Fibroblast of the aortic adventitia (primary cell): ENCODE results near the gene ZNF547. TPM values are rescaled to one million over a fixed set of nuclear protein-coding genes. Genes with fewer than 3 reads are reported as not detected.

Experiments
- DNase-seq: peaks from one replicate; pipeline ENCODE4 v3.0.0-alpha.2; 2010; ENCODE audit warnings: low read depth
- H3K4me3 ChIP-seq: 2 replicates; pipeline ENCODE4 v1.5.1; 2011; ENCODE audit warnings: low read depth, mild to moderate bottlenecking, control low read depth, low read length, moderate library complexity
- total RNA-seq: library from RNA; depleted of rRNA; stranded (reverse); fragments of >200 nt; gene quantifications from 2 replicates; pipeline ENCODE4 v1.2.3, GENCODE V29; 2012; ENCODE audit warnings: low replicate concordance
- TF ChIP-seq, protein P1 (sequence below): IDR thresholded peaks from 2 replicates; pipeline ENCODE4 v1.5.1; 2011; ENCODE audit warnings: mild to moderate bottlenecking, low read length, control low read depth, inconsistent platforms; ENCODE audit not compliant: insufficient read depth

ZNF547 gene
- total RNA-seq, 1 donor, result 4.1 TPM

DNA sequence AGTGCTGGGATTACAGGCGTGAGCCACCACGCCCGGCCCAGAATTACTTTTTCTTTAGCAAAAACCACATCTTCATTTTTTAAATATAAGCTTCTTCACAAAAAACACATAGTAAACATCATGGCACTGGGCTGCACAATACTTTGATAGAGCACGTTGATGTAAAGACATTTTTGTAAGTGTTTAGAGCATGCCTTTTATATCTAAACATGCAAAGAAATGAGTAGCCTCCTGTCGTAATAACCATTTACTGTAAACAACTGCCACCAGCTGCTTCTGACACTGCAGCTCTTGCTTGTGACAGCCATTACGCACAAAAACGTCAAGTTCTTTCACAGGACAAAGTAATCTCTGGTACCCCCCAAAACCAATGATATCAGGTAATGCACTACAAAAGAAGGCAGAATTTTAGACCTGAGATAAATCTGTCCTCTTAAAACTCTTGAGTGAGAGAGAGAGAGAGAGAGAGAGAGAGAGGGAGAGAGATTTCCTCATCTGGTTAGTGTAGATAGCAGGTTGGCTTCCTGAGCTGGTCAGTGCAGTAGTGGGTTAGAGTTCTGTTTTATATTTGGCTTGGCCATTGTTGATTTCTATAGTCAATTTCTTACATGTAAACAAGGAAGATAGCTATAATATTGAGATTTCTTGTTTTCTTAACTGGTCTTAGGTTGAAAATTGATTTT is 19.6 kb downstream of the ZNF547 start:
- TF ChIP-seq, protein P1, sequence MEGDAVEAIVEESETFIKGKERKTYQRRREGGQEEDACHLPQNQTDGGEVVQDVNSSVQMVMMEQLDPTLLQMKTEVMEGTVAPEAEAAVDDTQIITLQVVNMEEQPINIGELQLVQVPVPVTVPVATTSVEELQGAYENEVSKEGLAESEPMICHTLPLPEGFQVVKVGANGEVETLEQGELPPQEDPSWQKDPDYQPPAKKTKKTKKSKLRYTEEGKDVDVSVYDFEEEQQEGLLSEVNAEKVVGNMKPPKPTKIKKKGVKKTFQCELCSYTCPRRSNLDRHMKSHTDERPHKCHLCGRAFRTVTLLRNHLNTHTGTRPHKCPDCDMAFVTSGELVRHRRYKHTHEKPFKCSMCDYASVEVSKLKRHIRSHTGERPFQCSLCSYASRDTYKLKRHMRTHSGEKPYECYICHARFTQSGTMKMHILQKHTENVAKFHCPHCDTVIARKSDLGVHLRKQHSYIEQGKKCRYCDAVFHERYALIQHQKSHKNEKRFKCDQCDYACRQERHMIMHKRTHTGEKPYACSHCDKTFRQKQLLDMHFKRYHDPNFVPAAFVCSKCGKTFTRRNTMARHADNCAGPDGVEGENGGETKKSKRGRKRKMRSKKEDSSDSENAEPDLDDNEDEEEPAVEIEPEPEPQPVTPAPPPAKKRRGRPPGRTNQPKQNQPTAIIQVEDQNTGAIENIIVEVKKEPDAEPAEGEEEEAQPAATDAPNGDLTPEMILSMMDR, result no peak
- H3K4me3 ChIP-seq, result no peak overlapping the region
- no peak for DNase-seq

DNA sequence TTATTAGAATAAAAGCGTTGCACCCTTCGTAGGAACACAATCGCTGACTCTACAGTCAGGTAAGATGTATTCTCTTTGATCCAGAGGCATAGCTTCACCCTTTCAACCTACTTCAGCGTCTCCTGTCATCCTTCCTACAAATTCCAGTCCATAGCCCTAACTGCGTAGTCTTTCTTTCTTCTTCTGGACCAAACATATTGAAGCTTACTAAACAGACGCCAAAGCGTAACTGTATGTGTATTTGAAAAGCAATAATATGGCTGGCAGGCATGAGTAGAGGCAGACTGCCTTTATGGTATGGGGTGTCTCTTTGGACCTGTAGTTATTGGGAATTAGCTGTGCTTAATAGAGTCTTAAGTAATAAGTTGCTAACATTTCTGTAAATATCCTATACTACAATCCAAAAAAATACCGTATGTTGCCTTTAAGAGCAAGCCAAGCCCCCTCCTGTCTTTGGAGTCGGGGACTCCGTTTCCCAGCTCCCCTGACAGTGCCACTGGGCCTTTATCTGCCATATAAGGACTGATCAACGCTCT is 25.9 kb downstream of the ZNF547 start:
- peak overlapping the region; percentile 62 for H3K4me3 ChIP-seq
- TF ChIP-seq, protein P1, result no peak
- no peak for DNase-seq

DNA sequence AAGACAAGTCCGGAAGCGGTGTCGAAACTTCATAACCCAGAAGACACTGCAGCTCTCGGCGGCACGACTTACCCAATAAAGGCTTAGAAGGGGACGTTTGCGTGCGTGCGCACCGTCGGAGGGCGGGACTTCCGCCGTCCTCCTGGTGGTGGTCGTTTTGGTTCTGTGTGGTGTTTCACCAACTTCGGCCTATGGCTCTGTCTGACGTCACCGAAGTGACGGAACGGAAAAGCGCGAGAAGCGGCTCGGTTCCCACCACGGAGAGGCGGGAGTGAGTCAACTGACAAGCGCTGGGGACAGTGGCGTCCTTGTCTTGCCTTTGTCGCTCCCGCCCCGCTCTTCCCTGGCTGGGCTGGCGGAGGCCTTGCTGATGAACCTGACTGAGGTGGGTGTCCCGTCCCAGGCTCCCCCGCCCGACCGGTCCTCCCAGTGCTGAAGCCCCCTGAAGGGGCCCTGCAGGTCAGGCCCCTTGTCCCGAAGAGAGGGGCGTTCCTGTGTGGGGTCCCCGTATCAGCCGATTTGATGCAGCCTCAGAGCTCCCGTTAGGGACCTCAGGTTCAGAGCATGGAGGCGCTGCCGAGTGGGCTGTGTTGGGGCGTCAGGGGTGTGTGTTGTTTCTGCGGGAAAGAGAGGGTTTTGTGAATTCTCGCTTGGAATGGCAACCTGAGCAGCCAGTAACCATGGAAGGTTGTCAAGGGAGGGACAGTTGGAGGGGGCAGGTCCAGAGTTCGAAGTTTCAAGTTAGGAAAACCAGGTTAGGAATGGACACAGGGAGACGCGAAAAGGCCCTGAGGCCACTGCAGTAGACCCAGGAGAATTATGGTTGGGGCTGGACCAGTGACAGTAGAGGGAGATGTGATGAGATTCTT is 26.6 kb downstream of the ZNF547 start, which contains the start of gene ZNF548:
ZNF548 (plus strand) TSS at position 125 of the 869 bp plus-strand sequence; CDS start at position 371, 246 bp downstream.
- H3K4me3 ChIP-seq, result peak within 1 kb of the TSS; percentile 94
- peak; percentile 99 for DNase-seq
- TF ChIP-seq, protein P1, result peak; percentile 25

DNA sequence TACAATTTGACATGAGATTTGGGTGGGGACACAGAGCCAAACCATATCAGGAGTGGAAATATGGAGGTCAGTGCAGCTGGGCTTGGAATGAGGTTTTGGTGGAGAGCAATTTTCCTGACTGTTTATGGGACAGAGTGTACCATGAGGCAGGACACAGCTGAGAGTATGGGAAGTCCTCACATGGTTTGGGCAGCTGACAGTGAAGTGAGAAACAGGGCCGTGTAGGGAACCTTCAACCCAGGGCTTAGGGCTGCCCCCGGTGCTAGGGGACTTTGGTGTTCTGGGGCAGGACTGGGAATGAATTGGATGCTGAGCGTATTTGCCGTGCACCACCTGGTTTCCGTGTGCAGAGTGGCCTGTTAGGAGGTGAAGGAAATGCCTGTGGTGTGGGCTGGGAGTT is 32.4 kb downstream of the ZNF547 start:
- no peak for DNase-seq
- TF ChIP-seq, protein P1, result no peak
- H3K4me3 ChIP-seq, result no peak overlapping the region

DNA sequence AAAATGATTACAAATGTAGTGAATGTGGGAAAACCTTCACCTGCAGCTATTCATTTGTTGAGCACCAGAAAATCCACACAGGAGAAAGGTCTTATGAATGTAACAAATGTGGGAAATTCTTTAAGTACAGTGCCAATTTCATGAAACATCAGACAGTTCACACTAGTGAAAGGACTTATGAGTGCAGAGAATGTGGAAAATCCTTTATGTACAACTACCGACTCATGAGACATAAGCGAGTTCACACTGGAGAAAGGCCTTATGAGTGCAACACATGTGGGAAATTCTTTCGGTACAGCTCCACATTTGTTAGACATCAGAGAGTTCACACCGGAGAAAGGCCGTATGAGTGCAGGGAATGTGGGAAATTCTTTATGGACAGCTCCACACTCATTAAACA is 35.5 kb downstream of the ZNF547 start:
- DNase-seq, result no peak
- TF ChIP-seq, protein P1, result no peak

DNA sequence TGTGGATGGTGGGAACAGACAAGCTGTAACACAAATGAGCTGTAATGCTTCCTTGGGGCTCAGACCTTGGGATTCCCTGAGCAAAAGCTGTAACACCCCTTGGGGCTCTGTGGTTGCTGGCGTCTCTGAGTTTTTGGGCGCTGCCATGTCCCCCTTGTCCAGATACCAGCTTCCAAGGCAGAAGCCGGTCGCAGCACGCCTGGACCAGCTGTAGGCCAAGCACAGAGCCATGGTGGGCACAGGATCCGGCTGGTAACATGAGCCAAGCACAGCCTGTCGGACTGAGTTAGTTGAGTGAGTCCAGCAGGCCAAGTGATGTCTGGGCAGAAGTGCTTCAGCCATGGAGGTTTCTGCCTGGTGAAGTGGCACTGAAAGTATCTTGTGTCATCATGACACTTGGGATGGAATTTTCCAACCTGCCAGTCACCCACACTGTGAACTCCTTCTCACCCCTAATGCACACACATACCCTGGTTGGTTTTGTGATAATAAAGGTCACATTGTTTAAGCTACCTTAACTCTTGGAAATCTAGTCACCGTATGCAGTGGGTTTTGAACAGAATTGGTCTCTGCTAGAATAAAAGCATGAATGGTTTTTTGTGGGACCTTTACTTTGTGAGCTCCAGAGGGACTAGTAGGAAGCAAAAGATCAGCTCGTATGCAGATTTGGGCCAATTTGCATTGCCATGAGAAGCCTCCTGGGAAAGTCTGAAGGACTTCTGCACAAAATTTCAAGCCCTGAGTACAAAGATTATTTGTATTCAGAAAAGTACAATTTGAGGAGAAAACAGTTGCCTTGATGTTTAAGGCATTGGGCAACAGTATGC is 40.6 kb downstream of the ZNF547 start:
- no peak for DNase-seq
- H3K4me3 ChIP-seq, result no peak overlapping the region
- TF ChIP-seq, protein P1, result no peak

More for the DNA sequence above, 35.5 kb downstream of the ZNF547 start:
- no peak overlapping the region for H3K4me3 ChIP-seq
